Activated CD4-positive, alpha-beta memory T cell treated with anti-CD3 and anti-CD28 coated beads for 36 hours (primary cell): ENCODE measurements around the gene PFN3. TPM values are rescaled to one million over a fixed set of nuclear protein-coding genes. Genes with fewer than 3 reads are reported as not detected.
"Not testable (repeated sequence)": the region's sequence is repeated elsewhere in the genome, so short reads cannot be mapped to it uniquely, and the experiment has no call there.

ENCODE experiments used
- CTCF ChIA-PET: fragments of 350-600 bp; sonication (Branson Sonifier 250); formaldehyde crosslinking; loops from one replicate; lab custom pipeline; 2021; ENCODE audit warnings: antibody characterized with exemption, inconsistent platforms; lab: Charles Lee
- POLR2A ChIA-PET: fragments of 350-600 bp; sonication (Branson Sonifier 250); formaldehyde crosslinking; loops from one replicate; lab custom pipeline; 2021; ENCODE audit warnings: antibody characterized with exemption; lab: Charles Lee
- DNase-seq: peaks from one replicate; pipeline ENCODE4 v3.0.0-alpha.2; 2020
- H3K27ac Mint-ChIP-seq: one replicate; pipeline ENCODE4 v1.8.0; 2021; ENCODE audit warnings: mixed read lengths
- H3K27me3 Mint-ChIP-seq: one replicate; pipeline ENCODE4 v1.8.0; 2021; ENCODE audit warnings: mixed read lengths
- H3K36me3 Mint-ChIP-seq: one replicate; pipeline ENCODE4 v1.8.0; 2021; ENCODE audit warnings: mixed read lengths
- H3K4me1 Mint-ChIP-seq: one replicate; pipeline ENCODE4 v1.8.0; 2021; ENCODE audit warnings: low read depth, mixed read lengths
- H3K4me3 Mint-ChIP-seq: one replicate; pipeline ENCODE4 v1.8.0; 2021; ENCODE audit warnings: mild to moderate bottlenecking, mixed read lengths
- H3K9me3 Mint-ChIP-seq: one replicate; pipeline ENCODE4 v1.8.0; 2021; ENCODE audit warnings: mixed read lengths
- intact Hi-C: fragments of 100-400 bp; cut with micrococcal nuclease; formaldehyde crosslinking; loops from one replicate; pipeline ENCODE4 v1.15.1; 2023
- total RNA-seq, 2 experiments: library from RNA; stranded (reverse); gene quantifications; one replicate each; pipeline ENCODE4 v1.2.3, GENCODE V29; 2021

Gene PFN3
- total RNA-seq, 2 experiments from 2014 or later: not detected

DNA sequence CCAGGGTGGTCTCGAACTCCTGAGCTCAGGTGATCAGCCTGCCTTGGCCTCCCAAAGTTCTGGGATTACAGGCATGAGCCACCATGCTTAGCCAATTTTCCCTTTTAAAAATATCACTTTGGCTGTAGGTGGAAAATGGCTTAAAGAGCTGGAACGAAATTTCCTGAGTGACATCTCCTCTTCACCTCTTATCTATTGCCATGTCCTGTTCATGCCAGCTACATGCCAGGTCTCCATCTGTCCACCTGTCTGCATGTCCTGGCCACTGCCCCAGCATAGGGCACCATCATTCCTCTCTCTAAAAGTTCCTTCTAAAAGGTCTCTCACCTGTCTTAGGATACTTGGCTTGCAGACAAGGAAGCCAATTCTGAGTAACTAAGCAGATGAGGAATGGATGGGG lies 23.2 kb upstream of the PFN3 start:
- ChIA-PET CTCF (interaction anchor here (1.1 to 15.3 kb wide), 8 partner anchors 9 to 114 kb away, joined by 3 to 220 read pairs (median 4); partner anchors contain the start of gene PFN3), POLR2A (interaction anchor here (0.7 to 1.2 kb wide), 2 partner anchors 16 to 20 kb away, joined by 4 read pairs; no protein-coding TSS in a partner anchor)
- Mint-ChIP-seq H3K27ac (no peak overlapping the region), H3K4me3 (no peak overlapping the region), H3K4me1 (peaks cover 14% of the 10 kb centered on the region), H3K36me3 (peaks cover 14% of the 10 kb centered on the region), H3K9me3 (no peaks in the 10 kb centered on the region), H3K27me3 (no peaks in the 10 kb centered on the region)
- intact Hi-C loops: no loop called here
- no peak for DNase-seq

DNA sequence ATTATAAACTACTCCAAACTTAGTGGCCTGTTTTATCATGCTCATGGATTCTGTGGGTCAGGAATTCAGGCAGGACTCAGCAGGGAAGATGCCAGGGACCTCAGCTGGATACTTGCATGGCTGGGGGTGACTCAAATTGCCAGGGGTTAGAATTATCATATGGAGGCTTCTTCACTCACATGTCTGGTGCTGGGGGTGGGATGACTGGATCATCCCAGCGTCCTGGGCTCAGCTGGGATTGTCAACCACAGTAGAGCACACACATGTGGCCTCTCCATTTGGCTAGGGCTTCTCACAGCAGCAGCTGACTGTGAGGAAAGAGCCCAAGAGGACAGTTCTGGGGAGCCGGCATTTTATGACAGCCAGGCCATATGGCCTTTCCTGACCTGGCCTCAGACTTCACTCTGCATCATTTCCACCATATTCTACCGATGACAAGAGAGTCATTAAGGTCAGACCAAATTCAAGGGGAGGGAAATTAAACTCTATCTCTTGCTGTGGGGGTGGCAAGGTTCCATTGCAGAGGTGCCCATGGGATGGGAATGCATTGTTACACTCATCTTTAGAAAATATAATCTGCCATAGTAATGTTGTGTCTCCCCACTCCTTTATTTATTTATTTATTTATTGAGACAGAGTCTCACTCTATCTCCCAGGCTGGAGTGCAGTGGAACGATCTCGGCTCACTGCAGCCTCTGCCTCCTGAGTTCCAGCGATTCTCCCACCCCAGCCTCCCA lies 20.8 kb upstream of the PFN3 start:
- no peaks in the 10 kb centered on the region for H3K36me3 Mint-ChIP-seq
- intact Hi-C loops: no loop called here
- H3K4me3 Mint-ChIP-seq: no peak overlapping the region
- H3K4me1 Mint-ChIP-seq: peaks cover 19% of the 10 kb centered on the region
- DNase-seq: no peak
- H3K9me3 Mint-ChIP-seq: no peaks in the 10 kb centered on the region
- CTCF ChIA-PET: interaction anchor here (1.0 to 15.3 kb wide), 3 partner anchors 14 to 34 kb away, joined by 3 to 220 read pairs (median 9); partner anchors contain the start of gene PFN3
- POLR2A ChIA-PET: no interaction called here
- peak overlapping the region; percentile 36 for H3K27ac Mint-ChIP-seq
- no peaks in the 10 kb centered on the region for H3K27me3 Mint-ChIP-seq

DNA sequence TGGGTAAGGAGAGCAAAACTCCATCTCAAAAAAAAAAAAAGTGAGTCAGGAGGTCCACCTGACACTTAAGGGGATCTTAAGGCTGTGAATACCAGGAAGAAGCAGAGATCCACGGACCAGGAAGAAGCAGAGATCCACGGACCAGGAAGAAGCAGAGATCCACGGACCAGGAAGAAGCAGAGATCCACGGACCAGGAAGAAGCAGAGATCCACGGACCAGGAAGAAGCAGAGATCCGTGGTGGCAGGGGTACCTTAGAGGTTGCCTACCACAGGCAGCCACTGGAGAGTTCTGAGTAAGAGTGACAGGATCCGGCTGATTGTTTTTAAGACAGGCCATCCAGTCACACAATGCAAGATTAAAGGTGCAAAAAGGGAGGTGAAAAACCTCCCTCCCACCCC lies 20.0 kb upstream of the PFN3 start:
- POLR2A ChIA-PET, H3K36me3 Mint-ChIP-seq, H3K4me3 Mint-ChIP-seq, H3K27ac Mint-ChIP-seq, DNase-seq, intact Hi-C loops, H3K9me3 Mint-ChIP-seq, H3K27me3 Mint-ChIP-seq: not testable (repeated sequence)
- peaks cover 18% of the 10 kb centered on the region for H3K4me1 Mint-ChIP-seq
- CTCF ChIA-PET: interaction anchor here (15.3 kb wide), 1 partner anchor 17 kb away, joined by 220 read pairs; the partner anchor contains the start of gene PFN3

DNA sequence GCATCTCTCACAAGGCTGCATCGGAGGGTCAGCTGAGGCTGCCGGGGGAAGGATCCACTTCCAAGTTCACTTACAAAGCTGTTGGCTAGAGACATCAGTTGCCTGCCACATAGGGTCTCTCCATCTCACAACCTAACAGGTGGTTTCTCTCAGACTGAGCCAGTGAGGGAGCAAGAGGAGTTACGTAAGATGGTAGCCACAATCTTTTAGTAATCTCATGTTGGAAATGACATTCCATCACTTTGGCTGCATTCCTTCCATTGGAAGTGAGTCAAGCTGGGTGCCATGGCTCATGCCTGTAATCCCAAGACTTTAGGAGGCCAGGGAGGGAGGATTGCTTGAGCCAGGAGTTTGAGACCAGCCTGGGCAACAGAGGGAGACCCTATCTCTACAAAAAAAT lies 18.6 kb upstream of the PFN3 start:
- Mint-ChIP-seq H3K4me3 (no peak overlapping the region), H3K27me3 (no peaks in the 10 kb centered on the region), H3K4me1 (peaks cover 16% of the 10 kb centered on the region), H3K27ac (no peak overlapping the region), H3K9me3 (no peaks in the 10 kb centered on the region), H3K36me3 (no peaks in the 10 kb centered on the region)
- ChIA-PET POLR2A (no interaction called here), CTCF (interaction anchor here (3.0 kb wide), 1 partner anchor 15 kb away, joined by 14 read pairs; no protein-coding TSS in a partner anchor)
- intact Hi-C loops: no loop called here
- DNase-seq: no peak

DNA sequence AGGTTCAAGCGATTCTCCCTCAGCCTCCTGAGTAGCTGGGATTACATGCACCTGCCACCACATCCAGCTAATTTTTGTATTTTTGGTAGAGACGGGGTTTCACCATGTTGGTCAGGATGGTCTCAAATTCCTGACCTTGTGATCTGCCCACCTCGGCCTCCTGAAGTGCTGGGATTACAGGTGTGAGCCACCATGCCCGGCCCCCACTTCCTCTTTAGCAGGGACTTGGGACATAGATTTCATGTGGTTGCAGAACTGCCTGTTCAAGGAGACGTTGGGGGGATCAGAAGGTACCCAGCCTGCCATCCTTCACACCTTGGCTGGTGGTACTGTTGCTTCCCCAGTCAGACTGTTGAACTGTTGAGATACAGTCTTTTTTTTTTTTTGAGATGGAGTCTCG lies 16.6 kb upstream of the PFN3 start:
- H3K27ac Mint-ChIP-seq, DNase-seq, H3K4me3 Mint-ChIP-seq, intact Hi-C loops, H3K27me3 Mint-ChIP-seq, H3K36me3 Mint-ChIP-seq, H3K9me3 Mint-ChIP-seq, POLR2A ChIA-PET: not testable (repeated sequence)
- H3K4me1 Mint-ChIP-seq: peaks cover 35% of the 10 kb centered on the region
- CTCF ChIA-PET: interaction anchor here (3.0 kb wide), 1 partner anchor 13 kb away, joined by 14 read pairs; no protein-coding TSS in a partner anchor

DNA sequence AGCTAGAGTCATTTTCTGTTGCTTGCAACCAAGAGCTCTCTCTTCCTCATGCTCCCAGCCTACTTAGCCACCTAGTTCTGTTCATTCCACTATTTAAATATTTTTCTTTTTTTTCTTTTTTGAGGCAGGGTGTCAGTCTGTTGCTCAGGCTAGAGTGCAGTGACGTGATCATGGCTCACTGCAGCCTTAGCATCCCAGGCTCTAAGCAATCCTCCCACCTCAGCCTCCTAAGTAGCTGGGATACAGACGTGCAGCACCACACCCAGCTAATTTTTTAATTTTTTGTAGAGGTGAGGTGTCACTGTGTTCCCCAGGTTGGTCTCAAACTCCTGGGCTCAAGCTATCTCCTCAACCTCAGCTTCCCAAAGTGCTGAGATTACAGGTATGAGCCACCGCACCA lies 14.0 kb upstream of the PFN3 start:
- H3K4me3 Mint-ChIP-seq: no peak overlapping the region
- no peak overlapping the region for H3K27ac Mint-ChIP-seq
- ChIA-PET CTCF (interaction anchor here (1.3 to 3.4 kb wide), 4 partner anchors 10 to 40 kb away, joined by 3 to 31 read pairs (median 5); no protein-coding TSS in a partner anchor), POLR2A (interaction anchor here (2.7 kb wide), 1 partner anchor 12 kb away, joined by 12 read pairs; the partner anchor contains the start of gene GRK6)
- DNase-seq: no peak
- intact Hi-C loops: no loop called here
- H3K9me3 Mint-ChIP-seq: no peaks in the 10 kb centered on the region
- no peaks in the 10 kb centered on the region for H3K27me3 Mint-ChIP-seq
- no peaks in the 10 kb centered on the region for H3K36me3 Mint-ChIP-seq
- H3K4me1 Mint-ChIP-seq: peaks cover 46% of the 10 kb centered on the region

DNA sequence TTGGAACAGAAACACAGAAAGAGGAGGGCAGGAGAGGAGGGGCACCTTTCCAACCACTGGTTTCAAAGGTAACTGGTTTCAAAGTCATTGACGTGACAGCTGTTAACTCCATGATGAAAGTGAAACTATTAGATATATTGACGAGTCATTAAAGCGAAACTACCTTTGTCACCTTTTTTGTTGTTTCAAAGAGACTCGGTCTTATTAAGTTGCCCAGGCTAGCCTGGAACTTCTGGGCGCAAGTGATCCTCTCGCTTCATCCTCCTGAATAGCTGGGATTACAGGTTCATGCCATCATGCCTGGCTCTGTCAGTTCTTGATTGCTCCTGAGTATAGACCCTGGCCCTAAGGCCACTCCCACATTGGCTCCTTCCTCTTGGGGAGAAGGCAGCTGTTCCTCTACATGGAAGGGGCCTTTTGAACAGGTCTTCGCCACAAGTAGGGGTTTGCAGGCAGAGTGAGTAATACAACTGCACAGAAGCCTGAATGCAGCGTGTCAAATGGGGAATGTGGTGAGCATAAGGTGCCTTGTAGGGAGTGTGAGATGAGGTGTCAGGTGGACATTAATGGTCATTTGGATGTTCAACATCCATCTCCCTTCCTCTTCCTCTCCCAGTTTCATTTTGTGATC lies 12.3 kb upstream of the PFN3 start:
- H3K36me3 Mint-ChIP-seq: no peaks in the 10 kb centered on the region
- no peaks in the 10 kb centered on the region for H3K27me3 Mint-ChIP-seq
- intact Hi-C loops: loop anchor here (2.0 kb wide), 1 partner anchor 14 kb away; the partner anchor contains the start of gene GRK6
- peak; percentile 64 for DNase-seq
- ChIA-PET POLR2A (interaction anchor here (0.6 to 2.7 kb wide), 4 partner anchors 9 to 32 kb away, joined by 3 to 12 read pairs (median 3); partner anchors contain the start of gene GRK6), CTCF (interaction anchor here (1.1 to 3.4 kb wide), 4 partner anchors 9 to 61 kb away, joined by 3 to 31 read pairs (median 8); no protein-coding TSS in a partner anchor)
- H3K27ac Mint-ChIP-seq: peak overlapping the region; percentile 82
- H3K4me1 Mint-ChIP-seq: peaks cover 46% of the 10 kb centered on the region
- H3K4me3 Mint-ChIP-seq: peak overlapping the region; percentile 55
- H3K9me3 Mint-ChIP-seq: no peaks in the 10 kb centered on the region

DNA sequence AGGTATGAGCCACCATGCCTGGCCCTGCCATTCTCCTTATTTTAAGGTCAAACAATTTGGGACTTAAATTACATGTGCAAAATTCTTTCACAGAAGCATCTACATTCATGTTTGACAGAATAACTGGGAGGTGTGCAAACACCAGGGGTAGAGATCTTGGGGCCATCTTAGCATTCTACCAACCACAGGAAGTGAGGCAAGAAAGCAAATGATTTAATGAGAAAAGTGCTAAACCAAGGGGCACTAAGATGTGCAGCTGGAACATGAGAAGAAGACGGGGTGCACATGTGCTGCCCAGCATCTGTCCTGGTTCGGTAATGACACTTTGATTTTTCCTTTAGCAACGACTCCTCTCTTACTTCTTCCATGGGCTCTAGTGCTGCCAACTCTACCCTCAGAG lies 10.1 kb upstream of the PFN3 start:
- ChIA-PET POLR2A (interaction anchor here (0.6 to 0.7 kb wide), 2 partner anchors 12 to 19 kb away, joined by 3 read pairs; no protein-coding TSS in a partner anchor), CTCF (interaction anchor here (1.0 to 2.9 kb wide), 2 partner anchors 8 to 45 kb away, joined by 3 to 10 read pairs; no protein-coding TSS in a partner anchor)
- intact Hi-C loops: no loop called here
- H3K9me3 Mint-ChIP-seq: no peaks in the 10 kb centered on the region
- no peaks in the 10 kb centered on the region for H3K27me3 Mint-ChIP-seq
- no peak overlapping the region for H3K27ac Mint-ChIP-seq
- H3K36me3 Mint-ChIP-seq: no peaks in the 10 kb centered on the region
- peaks cover 39% of the 10 kb centered on the region for H3K4me1 Mint-ChIP-seq
- no peak for DNase-seq
- H3K4me3 Mint-ChIP-seq: no peak overlapping the region

DNA sequence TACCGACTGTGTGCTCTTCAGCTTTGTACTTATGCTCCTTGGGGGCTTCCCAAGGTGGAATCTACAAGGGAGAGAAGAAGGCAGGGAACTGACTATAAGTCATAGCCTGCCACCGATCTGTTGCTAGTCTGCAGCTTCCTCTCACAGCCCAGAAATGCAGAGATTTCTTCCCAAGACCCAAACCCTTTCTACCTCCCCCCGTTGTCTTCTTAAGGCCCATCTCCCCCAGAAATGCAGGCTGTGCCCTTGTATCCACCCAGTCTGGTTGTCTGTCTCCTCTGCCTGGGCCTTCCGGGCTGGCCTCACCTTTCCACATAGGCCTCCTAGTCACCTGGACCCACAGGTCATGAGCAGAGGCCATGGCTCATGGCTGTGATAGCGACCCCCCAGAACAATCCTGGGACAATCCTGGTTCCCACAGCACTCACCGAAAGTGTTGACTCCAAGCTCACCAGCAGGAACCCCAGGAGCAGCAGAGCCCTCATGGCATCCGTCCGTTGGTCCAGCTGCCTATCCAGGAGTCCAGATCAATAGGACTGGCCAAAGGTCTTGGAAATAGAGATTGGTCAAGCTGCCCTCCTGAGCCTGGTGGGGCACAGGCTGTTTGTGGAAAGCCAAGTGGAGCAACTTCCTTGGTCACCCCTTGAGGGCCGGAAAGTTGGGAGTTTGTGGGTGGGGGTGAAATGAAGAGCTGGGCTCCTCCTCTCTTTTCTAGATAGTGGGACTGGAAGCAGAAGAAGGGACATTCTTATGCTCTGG lies 8.8 kb upstream of the PFN3 start, which contains the start of gene F12:
Gene F12, minus strand, starts transcription at position 522 of the 759 bp plus-strand sequence. Its CDS starts 37 bp downstream, at position 485.
- intact Hi-C loops: no loop called here
- Mint-ChIP-seq H3K27ac (no peak within 1 kb of the TSS), H3K4me1 (peaks cover 41% of the 10 kb centered on the region), H3K9me3 (no peaks in the 10 kb centered on the region), H3K36me3 (no peaks in the 10 kb centered on the region), H3K27me3 (no peaks in the 10 kb centered on the region), H3K4me3 (no peak within 1 kb of the TSS)
- no peak for DNase-seq
- ChIA-PET CTCF (interaction anchor here (0.7 to 9.5 kb wide), 8 partner anchors 16 to 92 kb away, joined by 3 to 624 read pairs (median 4); partner anchors contain the start of genes GRK6 and PRR7), POLR2A (interaction anchor here (0.7 to 1.6 kb wide), 2 partner anchors 35 to 38 kb away, joined by 3 to 6 read pairs; partner anchors contain the start of gene PRR7)

DNA sequence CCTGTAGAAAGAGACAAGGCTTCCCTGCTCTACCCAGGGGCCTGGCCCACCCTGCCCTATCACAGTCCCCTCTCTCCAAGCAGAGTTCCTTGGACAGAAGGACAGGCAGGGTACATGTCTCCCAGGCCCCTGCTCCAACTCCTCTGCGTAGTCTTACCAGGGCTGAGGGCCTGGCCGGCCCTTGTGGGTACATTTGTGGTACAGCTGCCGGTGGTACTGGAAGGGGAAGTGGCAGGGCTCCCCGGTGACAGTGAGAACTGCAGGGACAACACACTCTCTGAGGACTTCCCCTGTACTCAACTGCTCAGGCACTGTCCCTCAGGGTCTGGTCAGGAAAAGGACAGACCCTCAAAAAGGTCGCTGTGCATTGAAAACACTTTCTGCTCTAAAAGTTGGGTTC lies 5.3 kb upstream of the PFN3 start:
- intact Hi-C loops: no loop called here
- H3K9me3 Mint-ChIP-seq: no peaks in the 10 kb centered on the region
- peaks cover 27% of the 10 kb centered on the region for H3K4me1 Mint-ChIP-seq
- CTCF ChIA-PET: interaction anchor here (0.7 to 9.5 kb wide), 6 partner anchors 22 to 291 kb away, joined by 3 to 624 read pairs (median 60); partner anchors contain the start of genes GRK6 and PRR7
- no peak overlapping the region for H3K27ac Mint-ChIP-seq
- no peaks in the 10 kb centered on the region for H3K36me3 Mint-ChIP-seq
- DNase-seq: no peak
- H3K27me3 Mint-ChIP-seq: peaks cover 8% of the 10 kb centered on the region
- H3K4me3 Mint-ChIP-seq: no peak overlapping the region
- POLR2A ChIA-PET: interaction anchor here (4.4 to 5.1 kb wide), 3 partner anchors 21 to 48 kb away, joined by 39 to 81 read pairs (median 54); partner anchors contain the start of genes GRK6 and PRR7

DNA sequence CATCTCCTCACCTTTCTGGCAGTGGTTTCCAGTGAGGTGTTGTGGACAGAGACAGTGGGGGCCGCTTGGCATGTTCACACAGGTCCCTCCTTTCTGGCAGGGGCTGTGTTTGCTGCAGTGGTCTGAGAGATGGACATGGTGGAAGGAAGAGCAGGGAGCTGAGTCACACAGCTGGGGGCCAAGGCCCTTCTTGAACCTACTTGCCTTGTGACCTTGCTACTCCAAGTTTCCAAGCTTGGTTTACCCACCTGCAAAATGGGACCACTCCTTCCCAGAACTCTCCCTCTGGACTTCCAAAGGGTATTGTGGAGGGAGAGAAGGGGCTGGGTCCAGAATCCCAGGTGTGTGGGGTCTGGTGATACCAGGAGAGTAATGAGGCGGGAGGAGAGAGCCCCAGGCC lies 4.9 kb upstream of the PFN3 start:
- Mint-ChIP-seq H3K4me3 (no peak overlapping the region), H3K27ac (no peak overlapping the region)

More for the DNA sequence above, 4.9 kb upstream of the PFN3 start:
- intact Hi-C loops: no loop called here
- ChIA-PET CTCF (interaction anchor here (0.7 to 9.5 kb wide), 14 partner anchors 8 to 291 kb away, joined by 3 to 624 read pairs (median 24); partner anchors contain the start of genes DBN1, DDX41, GRK6 and PDLIM7), POLR2A (interaction anchor here (2.2 to 5.1 kb wide), 6 partner anchors 21 to 48 kb away, joined by 7 to 81 read pairs (median 32); partner anchors contain the start of genes GRK6 and PRR7)
- Mint-ChIP-seq H3K36me3 (no peaks in the 10 kb centered on the region), H3K4me1 (peaks cover 22% of the 10 kb centered on the region), H3K27me3 (peaks cover 8% of the 10 kb centered on the region), H3K9me3 (no peaks in the 10 kb centered on the region)
- DNase-seq: no peak
